Right forelimb (tissue), 1 donor: ENCODE results near the gene CHAT.

Experiments
- DNase-seq: peaks from one replicate; pipeline ENCODE4 v3.0.0-alpha.2; 2018

The CHAT gene

DNA sequence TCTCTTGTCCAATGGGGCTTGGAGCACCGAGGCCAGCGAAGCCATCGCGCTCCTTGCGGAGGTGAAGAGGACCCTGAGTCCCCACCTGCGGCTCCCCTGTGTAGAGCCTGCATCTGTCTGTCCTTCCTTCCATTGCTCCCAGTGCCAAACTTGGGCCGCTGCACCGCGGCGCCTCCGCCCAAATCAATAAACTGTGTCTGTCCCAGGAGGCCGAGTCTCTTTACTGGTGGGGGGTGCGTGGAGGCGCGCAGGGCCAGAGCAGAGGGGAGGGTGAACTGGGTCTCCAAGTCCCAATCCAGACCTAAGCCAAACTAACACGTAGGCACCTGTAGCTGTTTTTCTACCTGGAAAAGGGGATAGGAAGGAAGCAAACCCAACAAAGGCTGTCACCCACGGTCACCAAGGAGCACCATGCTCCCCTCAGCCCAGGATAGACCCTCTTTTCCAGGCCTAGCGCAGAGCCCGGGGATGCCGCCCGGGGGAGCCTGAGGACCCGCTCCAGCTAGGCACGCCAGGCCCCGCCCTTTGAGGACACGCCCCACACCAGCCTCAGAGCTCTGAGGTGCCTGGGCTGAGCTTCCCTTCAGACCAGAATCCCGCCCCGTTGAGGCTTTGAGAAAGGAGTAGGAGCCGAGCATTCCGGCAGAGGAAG is 1.2 kb upstream of the CHAT start:
- DNase-seq, result no peak

DNA sequence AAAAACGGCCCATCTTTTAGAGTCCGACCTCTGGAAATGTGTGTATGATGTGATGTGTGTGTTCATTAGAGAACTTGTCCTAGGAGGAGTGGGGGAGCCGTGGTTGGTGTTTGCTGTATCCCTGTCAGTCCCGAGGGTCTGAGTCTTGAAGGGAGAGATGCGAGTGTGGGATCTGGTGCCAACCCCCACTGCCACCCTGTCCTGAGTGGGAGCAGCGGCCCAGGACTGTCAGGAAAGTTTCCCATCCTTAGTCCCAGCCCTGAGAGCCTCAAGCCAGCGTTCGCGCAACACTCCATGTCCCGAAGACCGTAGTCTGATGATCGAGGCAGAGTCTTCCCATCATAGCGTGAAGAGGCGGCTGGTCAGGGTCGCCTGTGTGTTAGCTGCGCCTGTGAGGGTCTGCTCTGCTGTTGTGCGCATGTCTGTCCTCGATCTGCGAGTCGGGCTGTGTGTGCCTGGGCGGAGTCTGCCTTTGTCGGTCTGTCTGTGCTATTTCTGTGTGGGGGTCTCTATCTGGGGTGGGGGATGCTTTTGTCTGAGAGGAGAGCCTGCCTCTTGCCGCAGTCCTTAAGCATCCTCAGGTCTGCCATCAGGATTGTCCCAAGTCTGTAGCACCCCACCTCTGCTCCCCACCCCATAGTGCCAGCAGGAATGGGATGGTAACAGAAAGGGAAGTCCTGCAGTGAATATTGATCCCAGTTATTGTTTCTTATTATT is 514 bp upstream of the CHAT start:
- DNase-seq, result no peak

DNA sequence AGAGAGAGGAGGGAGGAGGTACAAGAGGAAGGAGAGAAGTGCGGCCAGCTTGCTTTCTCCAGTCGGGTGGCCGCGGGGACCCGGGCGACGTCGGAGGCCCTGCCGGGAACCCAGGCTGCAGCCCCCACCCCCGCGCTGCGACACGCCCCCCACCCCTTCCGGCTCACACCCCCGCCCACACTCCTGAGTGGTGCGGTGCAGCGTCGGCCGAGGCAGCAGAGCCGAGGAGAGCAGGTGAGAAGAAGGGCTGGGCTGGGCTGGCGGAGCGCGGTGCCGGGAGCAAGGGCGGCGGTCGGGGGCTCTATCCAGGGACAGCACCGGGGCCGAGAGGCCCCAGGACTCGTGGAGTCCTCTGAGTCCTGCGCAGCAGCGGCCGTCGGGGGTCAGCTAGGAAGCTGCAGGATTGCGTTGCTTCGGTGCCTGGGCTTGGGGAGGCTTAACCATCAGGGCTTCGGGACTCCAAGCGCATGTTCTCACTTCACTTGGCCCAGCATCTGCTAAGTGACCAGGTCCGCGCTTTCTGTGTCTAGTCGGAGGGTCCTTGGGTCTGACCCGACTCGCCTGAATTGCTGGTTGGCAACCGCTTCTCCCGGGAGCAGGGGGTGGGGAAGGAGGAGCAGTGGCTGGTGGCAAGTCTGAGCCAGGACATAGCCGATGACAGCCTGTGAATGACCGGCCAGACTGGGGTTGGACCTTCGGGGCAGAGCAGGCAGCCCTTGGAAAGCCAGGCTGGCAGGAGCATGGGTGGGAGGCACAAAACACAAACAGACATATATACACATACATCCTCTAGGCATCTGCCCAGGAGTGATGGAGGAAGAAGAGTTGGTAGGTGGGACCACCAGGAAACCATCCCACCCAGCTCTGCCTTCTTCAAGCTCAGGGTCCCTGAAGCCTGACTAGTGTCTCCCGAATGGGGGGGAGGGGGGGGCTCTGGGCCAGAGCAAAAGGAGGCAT is 683 bp downstream of the CHAT start:
- no peak for DNase-seq

DNA sequence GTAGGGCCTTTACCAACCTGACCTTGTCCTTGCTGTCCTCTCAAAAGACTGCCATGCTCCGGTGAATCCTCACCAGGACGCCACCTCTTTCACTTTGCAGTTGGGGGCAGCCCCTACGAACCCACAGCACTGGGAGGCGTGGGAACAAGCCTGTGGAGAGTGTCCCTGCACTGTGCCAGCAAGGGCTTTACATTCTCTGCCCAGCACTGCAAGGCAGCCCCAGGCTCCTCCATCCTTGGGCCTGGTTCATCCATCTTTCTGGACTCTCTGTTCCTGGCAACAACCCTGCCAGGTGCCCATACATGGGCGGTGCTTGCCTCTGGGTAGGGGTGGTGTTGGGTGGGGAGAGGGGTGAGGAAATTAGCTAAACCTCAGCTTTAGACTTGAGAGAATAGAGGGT is 1.4 kb downstream of the CHAT start:
- DNase-seq, result no peak

DNA sequence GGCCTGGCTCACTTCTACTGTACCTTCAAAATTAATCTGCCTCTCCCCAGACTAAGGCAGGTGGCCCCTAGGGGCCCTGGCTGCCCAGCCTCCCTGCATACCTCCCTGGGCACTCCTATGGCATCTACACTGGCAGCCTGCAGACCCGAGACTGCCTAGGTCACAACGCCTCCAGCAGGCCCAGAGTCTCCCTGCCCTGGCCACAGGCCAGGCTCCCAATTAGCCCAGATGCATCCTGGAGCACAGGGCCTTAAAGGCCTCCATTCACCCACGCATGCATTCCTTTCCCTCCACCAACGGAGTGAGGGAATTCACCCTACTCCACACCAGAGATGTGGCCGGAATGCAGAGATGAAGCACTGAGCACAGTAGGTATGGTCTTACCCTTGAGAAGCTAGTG is 1.9 kb downstream of the CHAT start:
- no peak for DNase-seq

DNA sequence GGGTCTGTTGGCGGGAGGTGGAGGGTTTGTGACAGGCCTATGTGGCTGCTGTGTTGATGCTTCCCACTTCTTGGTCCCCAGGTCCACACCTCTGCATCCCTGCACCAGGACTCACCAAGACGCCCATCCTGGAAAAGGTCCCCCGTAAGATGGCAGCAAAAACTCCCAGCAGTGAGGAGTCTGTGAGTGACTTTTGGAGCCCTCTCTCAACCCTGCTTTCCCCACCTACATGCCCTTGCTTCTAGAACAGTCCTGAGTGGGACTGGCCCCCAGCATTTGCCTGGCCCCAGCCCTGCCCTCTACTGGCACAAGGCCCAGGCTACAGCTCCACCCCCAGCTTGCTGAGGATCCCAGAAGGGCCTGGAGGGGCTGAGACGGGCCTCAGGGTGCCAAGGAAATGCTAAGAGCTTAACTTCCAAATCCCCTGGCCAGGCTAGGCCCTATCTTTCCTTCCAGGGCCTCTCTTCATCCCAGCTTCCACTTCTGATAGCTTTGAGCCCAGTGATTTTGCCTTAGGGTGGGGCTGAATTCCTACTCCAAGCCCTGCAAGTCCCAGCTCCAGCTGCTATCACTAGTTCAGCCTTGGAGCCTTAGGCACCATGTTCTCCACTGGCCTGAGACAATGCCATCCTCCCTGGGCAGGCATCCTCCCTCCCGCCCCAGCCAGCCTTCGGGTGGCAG is 2.7 kb downstream of the CHAT start:
- peak; percentile 22 for DNase-seq

DNA sequence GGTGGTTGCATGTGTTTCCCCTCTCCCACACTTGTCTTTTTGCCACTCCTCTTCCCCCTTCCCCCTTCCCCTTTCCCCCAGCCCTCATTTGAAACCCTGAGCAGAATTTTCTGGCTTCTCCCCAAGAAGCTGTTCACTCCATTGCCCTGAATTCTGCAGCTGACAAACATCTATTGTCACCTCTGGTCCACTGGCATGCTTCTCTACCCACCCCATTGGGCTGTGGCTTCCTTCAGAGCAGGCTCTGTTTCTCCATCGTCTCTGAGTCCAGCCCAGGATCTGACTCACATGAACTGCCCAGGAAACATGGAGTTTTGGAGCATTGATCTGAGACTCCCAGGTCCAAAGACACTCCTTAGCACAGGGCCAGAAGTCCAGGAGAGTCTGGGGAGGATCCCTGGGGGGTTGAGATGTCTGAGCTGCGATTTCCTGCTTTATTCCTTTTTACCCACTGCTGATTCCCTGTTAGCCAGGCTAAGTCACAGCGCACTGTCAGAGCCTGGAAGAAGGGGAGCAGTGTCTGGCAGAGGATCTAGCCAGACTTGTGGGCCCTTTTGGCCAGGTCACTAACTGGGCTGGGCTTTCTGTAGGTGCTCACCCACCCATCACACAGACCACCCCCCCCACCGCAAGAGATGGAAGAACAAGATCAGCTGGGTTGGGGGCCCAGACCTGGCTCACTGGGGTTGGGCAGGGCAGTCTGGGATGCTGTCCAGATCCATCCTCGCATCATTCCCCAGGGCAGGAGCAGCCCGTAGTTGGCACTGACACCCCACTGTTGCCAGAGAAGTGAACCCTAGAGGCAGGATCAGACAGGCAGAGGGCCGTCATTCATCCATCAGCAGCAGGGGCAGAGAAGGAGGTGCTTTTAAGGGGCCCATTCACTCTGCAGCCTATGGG is 3.5 kb downstream of the CHAT start:
- peak; percentile 22 for DNase-seq

DNA sequence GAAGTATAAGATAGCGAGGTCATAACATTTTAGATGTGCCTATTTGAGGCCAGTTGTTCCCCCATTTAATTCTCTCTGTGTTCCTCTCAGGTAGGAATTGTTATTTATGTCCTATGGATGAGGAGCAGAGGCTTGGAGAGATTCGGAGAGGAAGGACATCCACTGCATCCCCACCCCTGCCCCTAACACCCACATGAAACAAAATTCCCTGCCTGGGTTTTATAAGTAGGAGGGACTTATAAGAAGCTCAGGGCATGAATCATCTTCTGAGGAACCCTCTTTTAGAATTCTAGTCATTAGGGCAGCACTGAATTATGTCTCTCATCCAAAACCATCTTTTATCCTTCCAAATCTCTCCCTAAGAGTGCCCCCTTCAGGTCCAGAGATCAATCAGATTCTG is 5.0 kb downstream of the CHAT start:
- no peak for DNase-seq

DNA sequence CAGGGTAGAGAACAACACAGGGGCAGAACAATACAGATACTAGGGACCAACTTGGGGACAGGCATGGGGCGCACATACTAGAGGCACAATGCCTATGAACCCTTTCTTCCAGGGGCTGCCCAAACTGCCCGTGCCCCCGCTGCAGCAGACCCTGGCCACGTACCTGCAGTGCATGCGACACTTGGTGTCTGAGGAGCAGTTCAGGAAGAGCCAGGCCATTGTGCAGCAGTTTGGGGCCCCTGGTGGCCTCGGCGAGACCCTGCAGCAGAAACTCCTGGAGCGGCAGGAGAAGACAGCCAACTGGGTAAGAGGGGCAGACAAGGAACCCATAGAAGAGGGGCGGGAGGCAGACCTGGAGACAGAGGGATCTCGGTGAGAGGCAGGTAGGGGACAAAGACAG is 5.8 kb downstream of the CHAT start:
- DNase-seq, result peak; percentile 32

DNA sequence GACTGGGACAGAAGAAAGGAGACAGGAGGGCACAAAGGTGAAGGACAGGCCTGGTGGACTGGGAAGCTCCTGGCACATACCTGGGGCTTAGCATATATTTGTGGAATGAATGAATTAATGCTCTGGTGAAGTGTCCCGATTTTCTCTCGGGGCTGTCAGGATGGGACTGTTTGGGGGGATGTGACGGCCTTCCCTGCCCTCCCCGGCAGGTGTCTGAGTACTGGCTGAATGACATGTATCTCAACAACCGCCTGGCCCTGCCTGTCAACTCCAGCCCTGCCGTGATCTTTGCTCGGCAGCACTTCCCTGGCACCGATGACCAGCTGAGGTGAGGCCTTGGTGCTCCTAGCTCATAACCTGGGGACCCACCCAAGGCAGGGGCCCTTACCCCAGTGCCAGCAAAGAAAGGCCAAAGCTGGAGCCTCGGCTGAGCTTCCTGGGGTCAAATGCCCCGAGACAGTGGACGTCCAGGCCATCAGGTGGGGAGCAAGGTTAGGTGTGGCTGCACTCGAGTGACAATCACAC is 6.5 kb downstream of the CHAT start:
- peak; percentile 26 for DNase-seq

DNA sequence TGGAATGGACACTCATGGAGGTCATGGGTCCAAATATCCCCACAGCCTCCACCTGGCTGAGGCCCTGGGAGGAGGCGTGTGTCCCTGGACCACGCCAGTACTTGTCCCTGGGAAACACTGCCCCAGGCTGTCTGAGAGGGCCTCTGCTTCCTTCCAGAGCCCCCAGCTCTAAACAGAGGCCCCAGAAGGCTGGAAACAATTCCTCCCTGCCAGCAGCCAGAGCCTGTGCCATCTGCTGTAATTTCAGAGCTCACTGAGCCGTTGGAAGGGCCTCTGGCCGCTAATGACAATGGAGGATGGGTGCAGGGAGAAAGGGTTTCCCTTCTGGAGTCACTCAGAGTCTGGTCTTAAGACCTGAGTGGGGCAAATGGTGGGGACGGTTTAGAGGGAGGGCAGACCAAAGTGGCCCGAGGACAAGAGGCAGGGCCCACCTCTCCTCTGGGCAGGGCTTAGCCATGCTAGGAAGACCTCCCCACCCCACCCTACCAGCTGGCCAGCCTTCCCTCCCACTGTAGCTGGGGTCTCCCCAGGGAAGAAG is 7.1 kb downstream of the CHAT start:
- DNase-seq, result peak; percentile 15

DNA sequence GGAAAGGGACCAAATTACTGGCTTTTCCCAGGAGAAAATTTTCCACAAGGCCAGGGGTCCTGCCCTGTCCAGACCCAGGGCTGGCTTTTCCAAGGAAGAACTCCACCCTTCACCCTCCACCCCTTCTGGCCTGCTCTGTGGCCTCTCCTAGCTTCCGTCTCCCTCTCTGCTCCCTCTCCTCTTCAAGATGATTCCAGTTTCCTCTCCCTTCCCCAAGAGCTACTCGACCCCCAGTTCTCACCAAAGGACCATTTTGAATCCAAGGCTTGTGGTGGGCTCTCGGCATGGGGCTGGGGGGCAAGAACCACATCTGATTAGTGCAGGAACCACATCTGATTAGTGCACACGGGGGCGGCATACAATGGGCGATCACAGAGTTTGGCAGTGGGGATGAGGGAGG is 7.7 kb downstream of the CHAT start:
- peak; percentile 20 for DNase-seq

DNA sequence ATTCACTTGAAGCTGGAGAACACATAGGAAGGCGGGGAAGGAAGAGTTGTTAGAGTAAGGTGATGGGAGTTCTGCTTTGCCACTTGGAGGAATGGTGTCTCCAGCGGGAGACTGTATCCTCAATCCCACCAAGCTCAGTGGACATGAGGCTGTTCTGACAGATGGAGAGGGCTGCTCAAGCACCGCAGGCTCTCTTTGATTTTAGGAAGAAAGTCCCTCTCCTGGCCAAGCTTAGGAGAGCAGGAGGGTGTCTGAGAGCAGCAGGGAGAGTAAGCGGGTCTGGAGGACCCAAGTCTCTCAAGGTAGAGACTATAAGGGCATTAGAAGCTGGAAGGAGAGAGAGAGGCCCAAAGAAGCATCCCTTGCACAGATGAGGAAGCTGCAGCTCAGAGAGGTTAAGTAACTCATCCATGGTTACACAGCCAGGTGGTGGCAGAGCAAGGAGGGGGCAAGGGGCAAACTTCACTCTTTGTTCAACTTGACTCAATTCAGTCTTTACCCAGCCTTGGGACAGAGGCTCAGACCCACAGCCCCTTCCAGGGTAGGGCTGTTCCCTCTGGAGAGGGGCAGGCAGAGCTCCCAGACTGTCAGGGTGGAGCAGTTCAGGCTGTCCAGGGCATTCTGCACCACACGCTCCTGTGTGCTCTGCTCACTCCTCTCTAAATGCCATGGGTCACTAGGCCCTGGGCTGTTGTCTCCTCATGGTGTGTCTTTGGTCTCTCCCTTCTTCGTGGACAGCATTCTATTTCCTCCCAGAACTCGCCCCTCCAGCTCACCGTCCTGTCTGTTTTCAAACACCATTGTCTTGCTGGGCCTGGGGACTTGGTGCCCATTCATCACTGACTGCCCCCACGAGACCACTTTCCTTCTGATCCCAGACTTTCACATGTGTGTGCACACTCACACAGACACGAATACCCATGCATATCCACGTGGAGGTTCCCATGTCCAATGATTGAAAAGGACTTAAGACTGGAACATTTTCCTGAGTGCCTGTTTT is 8.9 kb downstream of the CHAT start:
- peak; percentile 28 for DNase-seq

DNA sequence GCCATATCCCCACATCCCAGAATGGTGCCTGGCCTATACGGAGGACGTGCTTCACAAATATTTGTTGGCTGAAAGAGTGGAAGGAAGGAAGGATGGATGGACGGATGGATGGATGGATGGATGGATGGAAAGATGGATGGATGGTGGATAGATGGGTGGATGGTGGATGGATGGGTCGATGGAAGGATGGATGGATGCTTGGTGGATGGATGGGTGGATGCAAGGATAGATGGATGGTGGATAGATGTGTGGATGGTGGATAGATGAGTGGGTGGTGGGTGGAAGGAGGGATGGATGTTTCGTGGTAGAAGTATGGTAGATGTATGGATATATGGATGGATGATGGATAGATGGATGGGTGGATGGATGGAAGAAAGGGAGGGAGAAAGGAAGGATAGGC is 10.8 kb downstream of the CHAT start:
- DNase-seq, result peak; percentile 32

DNA sequence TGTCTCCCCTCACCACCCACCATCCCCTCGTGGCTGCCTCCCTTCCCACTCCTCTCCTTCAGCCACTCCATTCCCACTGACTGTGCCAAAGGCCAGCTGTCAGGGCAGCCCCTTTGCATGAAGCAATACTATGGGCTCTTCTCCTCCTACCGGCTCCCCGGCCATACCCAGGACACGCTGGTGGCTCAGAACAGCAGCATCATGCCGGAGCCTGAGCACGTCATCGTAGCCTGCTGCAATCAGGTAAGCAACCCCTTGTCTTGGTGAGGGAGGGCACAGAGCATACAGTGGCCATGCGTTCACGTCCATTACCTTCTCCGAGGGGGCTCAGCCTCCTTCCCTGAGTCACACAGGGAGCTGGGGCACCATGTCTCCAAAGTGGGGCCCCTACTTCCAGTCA is 11.6 kb downstream of the CHAT start:
- DNase-seq, result no peak

DNA sequence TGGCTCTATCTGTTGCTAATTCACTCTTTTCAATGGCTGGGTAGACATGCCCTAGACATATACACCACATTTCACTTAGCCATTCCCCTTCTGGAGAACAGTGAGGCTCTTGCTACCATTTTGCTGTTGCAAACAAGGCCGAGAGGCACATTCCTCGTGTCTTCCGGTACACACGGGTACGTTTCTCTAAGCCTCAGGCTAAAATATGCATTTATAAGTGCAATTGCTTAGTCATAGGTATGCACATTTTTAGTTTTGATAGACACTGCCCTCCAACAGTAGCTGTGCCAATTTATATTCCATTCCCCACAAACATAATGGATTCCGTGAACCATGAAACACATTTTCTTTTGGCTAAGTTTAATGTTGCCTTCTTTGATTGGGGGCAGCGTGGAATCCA is 13.2 kb downstream of the CHAT start:
- no peak for DNase-seq

DNA sequence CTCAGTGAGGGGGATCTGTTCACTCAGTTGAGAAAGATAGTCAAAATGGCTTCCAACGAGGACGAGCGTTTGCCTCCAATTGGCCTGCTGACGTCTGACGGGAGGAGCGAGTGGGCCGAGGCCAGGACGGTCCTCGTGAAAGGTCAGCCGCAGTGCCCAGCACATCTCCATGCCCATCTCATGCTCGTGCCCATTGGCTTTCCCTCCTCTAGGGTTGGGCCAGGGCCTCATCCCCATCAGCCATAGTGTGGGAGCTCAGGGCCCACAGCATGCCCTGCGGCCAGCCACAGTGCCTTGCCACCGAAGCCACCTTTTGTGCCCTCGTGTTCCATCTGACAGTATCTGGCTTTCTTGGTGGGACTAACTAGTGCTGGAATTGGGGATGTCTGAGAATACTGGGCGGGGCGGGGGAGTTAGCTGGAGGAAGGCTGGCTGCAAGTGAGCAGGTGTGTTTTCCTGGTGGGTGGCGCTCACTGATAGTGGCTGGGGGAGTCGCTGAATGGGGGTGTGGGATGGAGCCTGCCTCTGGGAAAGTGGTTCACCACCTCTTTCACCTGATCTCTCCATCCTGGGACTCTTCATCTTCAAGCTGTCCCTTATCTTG is 13.9 kb downstream of the CHAT start:
- DNase-seq, result no peak

DNA sequence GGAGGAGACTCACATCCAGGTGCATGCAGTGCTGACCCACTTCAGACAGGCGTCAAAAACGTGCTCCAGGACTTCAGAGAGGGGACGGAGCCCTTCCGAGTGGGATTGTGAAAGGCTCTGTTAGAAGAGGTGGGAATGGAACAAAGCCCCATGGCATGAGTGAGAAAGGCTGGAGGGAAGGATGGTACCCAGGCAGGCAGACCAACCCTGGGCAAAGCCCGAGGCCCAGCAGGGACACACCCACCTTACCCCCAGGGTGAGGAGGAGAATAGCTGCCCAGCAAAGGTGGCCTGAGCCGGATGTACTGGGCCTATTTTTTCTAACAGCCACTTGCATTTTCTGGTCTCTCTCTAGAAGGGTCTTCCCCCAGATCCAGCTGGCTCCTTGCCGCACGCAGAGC is 14.8 kb downstream of the CHAT start:
- DNase-seq, result no peak

DNA sequence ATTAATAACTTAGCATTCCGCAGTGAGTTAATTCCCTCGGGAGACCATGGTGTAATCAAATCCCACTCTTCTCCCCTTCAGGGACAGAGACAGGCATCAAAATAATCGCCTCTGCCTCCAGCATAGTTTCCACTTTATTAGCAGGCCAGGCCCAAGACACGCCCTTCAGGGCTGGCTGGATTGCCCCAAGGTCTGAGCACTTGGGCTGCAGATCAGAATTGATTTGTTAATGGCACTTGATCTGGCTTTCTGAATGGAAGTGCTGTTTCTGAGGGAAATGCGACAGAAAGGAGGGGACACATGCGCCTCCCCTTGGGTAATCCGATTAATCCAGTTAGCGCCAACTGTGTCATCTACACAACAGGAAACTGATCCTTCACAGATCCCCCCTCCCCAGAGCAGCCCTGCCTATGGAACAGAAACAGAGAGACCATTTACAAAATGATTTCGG is 15.6 kb downstream of the CHAT start:
- DNase-seq, result no peak

DNA sequence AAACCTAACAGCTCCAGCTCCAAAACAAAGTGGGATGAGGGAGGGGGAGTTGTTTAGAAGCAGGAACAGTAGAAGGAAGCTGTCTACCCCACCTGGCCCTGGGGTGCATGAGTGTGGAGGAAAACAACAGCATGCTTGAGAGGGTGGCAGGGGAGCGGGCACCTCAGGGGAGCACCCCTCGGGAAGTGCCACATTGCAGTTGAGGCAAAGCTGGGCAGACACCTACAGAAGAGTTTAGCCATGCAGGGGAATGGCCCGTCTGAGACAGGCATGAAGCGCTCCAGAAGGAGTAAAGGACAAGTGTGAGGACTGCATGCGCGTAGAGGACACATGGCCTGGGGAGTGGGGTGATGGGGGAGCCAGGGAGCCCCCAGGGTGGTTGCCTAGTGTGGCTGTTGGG is 18.1 kb downstream of the CHAT start:
- no peak for DNase-seq
